H7 (cell line): ENCODE measurements around the gene BHLHA15. TPM values are rescaled to one million over a fixed set of nuclear protein-coding genes. Genes with fewer than 3 reads are reported as not detected.
"Not testable (repeated sequence)": the region's sequence is repeated elsewhere in the genome, so short reads cannot be mapped to it uniquely, and the experiment has no call there.

ENCODE experiments used
- DNase-seq: peaks from one replicate; pipeline ENCODE4 v3.0.0; 2012
- H3K27me3 ChIP-seq: 2 replicates; pipeline ENCODE4 v1.6.0; 2011; ENCODE audit warnings: mild to moderate bottlenecking, low read length; ENCODE audit not compliant: control insufficient read depth, insufficient read depth
- H3K36me3 ChIP-seq: replicated peaks from 2 replicates; pipeline ENCODE4 v1.5.1; 2011; ENCODE audit warnings: low read length; ENCODE audit not compliant: control insufficient read depth, insufficient read depth
- H3K4me3 ChIP-seq: 2 replicates; pipeline ENCODE4 v1.5.1; 2011; ENCODE audit warnings: low read depth, mild to moderate bottlenecking, control low read depth, low read length, moderate library complexity; ENCODE audit not compliant: insufficient read depth
- total RNA-seq: library from RNA; depleted of rRNA; stranded (reverse); fragments of >200 nt; shearing (Covaris generic); gene quantifications from 2 replicates; pipeline ENCODE4 v1.2.3, GENCODE V29; 2014

Gene BHLHA15
- total RNA-seq, 1 experiment from 2014 or later, result 0.90 TPM

GRCh38 chr7:98211676-98212531 is 665 bp downstream of the BHLHA15 start:
- H3K27me3 ChIP-seq, result no peaks in the 10 kb centered on the region
- no peaks in the 10 kb centered on the region; the same call in 1 of the 2 replicates for H3K36me3 ChIP-seq
- peak overlapping the region; percentile 33 for H3K4me3 ChIP-seq
- peak; percentile 75 for DNase-seq

GRCh38 chr7:98212532-98213041 is 1.3 kb downstream of the BHLHA15 start:
- H3K27me3 ChIP-seq, result no peaks in the 10 kb centered on the region
- no peak for DNase-seq

GRCh38 chr7:98213296-98213887 is 2.2 kb downstream of the BHLHA15 start:
- peak; percentile 55 for DNase-seq
- Histone ChIP-seq H3K27me3 (no peaks in the 10 kb centered on the region), H3K4me3 (no peak overlapping the region), H3K36me3 (no peaks in the 10 kb centered on the region)

More at GRCh38 chr7:98212532-98213041, 1.3 kb downstream of the BHLHA15 start:
- Histone ChIP-seq H3K4me3 (no peak overlapping the region), H3K36me3 (no peaks in the 10 kb centered on the region)

- peak; percentile 61 for DNase-seq
- Histone ChIP-seq H3K36me3 (no peaks in the 10 kb centered on the region), H3K4me3 (no peak overlapping the region), H3K27me3 (no peaks in the 10 kb centered on the region)
These were observed 2.9 kb downstream of the BHLHA15 start for GRCh38 chr7:98213888-98214810.

DNA sequence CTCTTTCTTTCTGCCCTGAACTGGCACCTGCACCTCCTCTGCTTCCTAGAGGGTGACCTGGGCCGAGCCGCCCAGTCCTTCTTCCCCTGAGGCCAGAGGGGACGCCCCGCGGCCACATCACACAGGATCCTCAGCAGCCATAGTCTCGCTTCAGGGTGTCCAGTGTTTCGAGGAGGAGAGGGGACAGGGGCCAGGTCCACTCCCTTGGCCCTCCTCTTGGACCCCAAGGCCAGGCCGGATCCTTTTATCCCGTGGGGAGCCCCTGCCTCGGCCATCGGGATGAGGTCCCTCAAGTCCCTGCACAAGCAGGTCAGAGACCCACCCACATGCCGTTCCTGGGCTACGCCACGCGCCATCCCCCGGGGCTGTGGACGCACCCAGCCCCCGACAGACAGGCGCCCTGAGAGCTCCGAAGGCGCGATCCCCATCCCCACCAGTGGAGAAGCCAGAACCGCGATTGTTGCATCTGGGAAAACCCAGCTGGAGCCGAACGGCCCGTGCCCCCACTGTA is 3.6 kb downstream of the BHLHA15 start:
- H3K27me3 ChIP-seq, result no peaks in the 10 kb centered on the region
- H3K4me3 ChIP-seq, result no peak overlapping the region
- DNase-seq, result peak; percentile 76
- H3K36me3 ChIP-seq, result no peaks in the 10 kb centered on the region

GRCh38 chr7:98215561-98216495 is 4.6 kb downstream of the BHLHA15 start:
- Histone ChIP-seq H3K36me3 (no peaks in the 10 kb centered on the region), H3K27me3 (no peaks in the 10 kb centered on the region), H3K4me3 (no peak overlapping the region)
- DNase-seq, result peak; percentile 55

- Histone ChIP-seq H3K36me3 (no peaks in the 10 kb centered on the region), H3K27me3 (no peaks in the 10 kb centered on the region), H3K4me3 (no peak overlapping the region)
- no peak for DNase-seq
These were observed 5.8 kb downstream of the BHLHA15 start for GRCh38 chr7:98216941-98217622.

DNA sequence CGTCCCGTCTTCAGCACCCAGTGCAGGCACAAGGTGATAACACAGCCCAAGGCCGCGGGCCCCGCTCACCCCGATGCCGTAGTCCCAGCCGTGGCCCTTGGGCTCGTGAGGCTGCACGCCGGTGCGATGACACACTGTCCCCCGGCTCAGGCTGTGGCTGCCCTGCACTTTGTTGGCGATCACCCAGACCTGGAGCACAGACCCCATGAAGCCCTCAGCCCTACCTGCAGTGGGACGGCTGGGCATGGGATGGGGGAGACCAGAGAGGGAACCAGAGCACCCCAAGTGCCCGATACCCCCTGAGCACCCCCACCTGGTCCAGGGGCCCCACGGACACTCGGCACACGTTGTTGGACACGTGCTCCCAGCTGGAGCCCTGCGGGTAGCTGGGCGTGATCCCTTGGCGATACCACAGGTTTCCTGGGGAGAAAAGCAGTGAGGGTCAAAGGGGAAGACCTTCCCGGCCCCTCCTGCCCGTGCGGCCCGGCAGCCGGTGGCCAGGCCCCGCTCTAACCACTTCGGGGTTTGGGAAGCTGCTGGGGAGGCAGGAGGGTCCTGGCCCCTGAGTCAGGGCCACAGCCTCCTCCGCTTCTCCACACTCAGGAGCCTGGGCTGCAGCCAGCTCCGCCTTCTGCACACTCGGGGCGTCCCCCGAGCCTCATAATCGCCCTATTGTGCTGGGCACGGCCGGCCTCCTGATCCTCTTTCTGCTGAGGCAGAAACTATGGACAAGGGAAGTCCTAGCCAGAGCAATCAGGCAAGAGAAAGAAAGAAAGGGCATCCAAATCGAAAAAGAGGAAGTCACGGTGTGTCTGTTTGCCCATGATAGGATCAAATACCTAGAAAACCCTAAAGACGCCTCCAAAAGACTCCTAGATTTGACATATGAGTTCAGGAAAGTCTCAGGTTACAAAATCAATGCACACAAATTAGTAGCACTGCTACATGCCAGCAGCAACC is 6.7 kb downstream of the BHLHA15 start:
- no peaks in the 10 kb centered on the region for H3K36me3 ChIP-seq
- peak; percentile 64 for DNase-seq
- no peak overlapping the region for H3K4me3 ChIP-seq
- H3K27me3 ChIP-seq, result no peaks in the 10 kb centered on the region

DNA sequence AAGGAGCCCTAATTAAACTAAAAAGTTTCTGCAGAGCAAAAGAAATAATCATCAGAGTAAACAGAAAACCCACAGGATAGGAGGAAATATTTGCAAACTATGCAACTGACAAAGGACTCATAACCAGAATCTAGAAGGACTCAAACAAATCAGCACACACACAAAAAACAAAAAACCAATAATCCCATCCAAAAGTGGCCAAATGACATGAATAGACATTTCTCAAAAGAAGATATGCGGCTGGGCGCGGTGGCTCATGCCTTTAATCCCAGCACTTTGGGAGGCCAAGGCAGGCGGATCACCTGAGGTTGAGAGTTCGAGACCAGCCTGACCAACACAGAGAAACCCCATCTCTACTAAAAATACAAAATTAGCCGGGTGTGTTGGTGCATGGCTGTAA is 8.1 kb downstream of the BHLHA15 start:
- not testable (repeated sequence) for DNase-seq, H3K36me3 ChIP-seq, H3K4me3 ChIP-seq, H3K27me3 ChIP-seq

DNA sequence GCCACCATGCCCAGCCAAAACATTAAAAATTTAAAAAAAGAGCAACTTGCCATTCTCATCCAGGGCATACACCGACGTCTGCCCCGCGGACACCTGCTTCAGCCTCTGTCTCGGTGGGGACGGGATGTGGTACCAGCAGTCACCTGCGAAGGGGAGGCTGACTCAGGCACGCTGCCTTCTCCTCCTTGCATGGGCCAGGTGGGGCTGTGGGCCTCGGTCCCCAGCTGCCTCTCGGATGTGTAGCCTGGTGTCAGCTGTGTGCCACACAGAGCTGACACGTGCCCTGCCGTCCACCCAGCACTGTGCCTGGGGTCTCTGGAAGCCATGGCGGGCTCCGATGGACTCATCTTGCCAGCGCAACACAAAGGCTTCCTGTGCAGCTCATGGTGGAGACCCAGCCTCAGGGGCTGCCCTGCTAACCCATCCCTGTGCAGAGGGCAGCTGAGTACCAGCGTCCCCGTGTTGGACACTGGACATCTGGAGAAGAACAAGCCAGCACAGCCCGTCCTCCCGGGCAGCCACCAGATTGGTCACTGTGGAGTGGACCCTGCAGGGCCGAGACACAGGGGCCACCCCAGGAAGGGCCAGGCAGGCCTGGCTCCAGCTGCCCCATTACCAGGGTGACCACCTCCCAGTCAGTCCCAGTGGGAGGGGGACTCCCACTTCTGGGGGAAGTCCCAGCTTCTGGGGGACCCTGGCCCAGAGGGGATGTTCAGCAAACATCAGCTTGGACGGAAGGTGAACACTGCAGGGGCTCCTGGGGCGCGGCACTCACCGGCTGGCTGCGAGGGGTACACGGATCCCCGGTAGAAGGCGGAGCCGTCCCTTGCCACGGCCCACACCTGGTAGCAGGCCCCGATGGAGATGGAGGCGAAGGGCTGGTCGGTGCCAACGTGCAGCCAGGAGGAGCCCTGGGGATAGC is 10.6 kb downstream of the BHLHA15 start:
- H3K4me3 ChIP-seq, result no peak overlapping the region
- H3K27me3 ChIP-seq, result no peaks in the 10 kb centered on the region
- H3K36me3 ChIP-seq, result no peaks in the 10 kb centered on the region
- peak; percentile 64 for DNase-seq

DNA sequence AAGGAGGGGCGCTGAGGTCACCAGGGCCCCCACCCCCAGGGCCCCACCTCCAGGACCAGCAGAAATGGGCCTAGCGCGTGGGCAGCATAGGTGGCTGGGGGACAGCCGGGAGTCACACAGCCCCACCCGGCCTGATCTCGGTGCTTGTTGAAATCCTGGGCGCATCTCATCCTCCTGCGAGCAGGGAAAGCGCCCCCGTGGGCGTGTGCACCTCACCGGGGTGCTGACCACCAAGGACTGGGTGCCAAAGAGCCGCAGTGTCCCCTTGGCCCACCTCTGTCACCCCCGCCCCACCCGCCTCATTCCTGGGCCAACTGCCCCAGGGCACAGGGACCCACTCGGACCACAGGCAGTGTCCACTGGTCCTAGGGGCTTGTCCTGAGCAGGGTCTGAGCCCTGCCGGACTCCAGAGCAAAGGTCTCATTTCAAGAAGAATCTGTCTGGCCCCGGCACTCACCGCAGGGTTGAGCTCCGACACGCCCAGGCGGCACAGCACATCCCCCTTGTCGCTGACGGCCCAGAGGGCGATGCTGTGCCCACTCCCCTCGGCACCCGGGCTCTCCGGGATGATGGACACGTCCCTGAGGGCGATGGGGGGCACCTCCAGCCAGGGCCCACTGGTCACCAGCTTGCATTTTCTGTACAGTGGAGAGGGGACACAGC is 11.4 kb downstream of the BHLHA15 start:
- peak; percentile 71 for DNase-seq
- no peaks in the 10 kb centered on the region for H3K36me3 ChIP-seq
- no peak overlapping the region for H3K4me3 ChIP-seq
- H3K27me3 ChIP-seq, result no peaks in the 10 kb centered on the region
